GM12873 (cell line): Measurements from ENCODE around the gene ANO8.

Experiments
- TF ChIP-seq, protein P1 (sequence below): IDR thresholded peaks from 2 replicates; pipeline ENCODE4 v1.5.1; 2012; ENCODE audit warnings: low read depth, mild to moderate bottlenecking, moderate library complexity, low read length, control low read depth; ENCODE audit not compliant: insufficient read depth; ENCODE audit errors: missing control alignments

Gene ANO8

DNA sequence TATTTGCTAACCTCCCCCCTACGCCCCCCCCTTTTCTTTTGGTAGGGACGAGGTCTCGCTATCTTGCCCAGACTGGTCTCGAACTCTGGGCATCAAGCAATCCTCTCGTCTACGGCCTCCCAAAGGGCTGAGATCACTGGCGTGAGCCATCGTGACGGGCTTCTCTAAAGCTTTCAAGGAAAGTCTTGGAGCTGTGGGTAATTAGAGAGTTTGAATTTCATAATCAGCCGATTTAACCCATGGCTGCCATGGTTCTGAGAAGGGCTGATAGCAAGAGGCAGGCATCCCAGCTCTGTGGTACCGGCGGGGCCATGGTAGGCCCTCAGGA is 30.8 kb downstream of the ANO8 start:
- TF ChIP-seq, protein P1, sequence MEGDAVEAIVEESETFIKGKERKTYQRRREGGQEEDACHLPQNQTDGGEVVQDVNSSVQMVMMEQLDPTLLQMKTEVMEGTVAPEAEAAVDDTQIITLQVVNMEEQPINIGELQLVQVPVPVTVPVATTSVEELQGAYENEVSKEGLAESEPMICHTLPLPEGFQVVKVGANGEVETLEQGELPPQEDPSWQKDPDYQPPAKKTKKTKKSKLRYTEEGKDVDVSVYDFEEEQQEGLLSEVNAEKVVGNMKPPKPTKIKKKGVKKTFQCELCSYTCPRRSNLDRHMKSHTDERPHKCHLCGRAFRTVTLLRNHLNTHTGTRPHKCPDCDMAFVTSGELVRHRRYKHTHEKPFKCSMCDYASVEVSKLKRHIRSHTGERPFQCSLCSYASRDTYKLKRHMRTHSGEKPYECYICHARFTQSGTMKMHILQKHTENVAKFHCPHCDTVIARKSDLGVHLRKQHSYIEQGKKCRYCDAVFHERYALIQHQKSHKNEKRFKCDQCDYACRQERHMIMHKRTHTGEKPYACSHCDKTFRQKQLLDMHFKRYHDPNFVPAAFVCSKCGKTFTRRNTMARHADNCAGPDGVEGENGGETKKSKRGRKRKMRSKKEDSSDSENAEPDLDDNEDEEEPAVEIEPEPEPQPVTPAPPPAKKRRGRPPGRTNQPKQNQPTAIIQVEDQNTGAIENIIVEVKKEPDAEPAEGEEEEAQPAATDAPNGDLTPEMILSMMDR: no peak

DNA sequence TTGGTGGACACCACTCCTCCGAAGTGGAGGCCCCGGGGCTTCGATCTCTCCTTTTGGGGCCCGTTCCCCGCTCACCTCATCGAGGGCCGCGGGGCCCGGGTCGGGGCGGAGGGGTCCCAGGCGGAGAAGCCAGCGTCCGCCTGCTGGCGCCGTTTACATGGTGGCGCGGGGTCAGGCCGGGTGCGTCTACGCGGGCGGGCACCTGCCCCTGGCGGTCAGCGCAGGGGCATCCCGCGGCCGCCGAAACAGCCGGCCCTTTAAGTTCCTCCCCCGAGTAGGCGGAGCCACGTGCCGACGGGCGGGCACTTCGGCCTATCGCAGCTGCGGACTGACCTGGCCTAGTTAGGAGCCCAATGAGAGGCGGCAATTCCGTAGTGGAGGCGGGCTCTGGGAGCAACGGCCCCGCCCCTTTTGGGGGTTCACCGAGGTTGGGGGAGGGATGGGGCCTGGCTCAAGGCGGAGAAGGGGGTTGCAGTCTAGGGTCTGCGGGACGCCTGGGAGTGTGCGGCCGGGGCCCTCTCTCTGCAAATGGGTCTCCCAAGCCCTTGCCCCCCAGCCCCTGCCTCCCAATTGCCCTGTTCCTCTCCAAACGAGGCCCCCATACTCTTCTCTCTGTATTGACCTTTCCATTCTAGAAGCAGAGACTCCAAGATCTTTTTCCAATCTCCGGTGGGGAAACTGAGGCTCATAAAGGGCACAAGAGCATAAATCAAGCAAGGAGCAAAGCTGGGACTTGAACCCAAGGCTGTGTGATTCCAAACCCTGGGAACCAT is 31.3 kb downstream of the ANO8 start, which contains the start of gene ABHD8:
TSS of gene ABHD8 (minus strand) at position 259 of the 773 bp plus-strand sequence. CDS start 1,809 bp downstream, outside the sequence.
- TF ChIP-seq, protein P1: peak; percentile 46

GRCh38 chr19:17302391-17303166 is 32.1 kb downstream of the ANO8 start:
- TF ChIP-seq, protein P1: no peak

DNA sequence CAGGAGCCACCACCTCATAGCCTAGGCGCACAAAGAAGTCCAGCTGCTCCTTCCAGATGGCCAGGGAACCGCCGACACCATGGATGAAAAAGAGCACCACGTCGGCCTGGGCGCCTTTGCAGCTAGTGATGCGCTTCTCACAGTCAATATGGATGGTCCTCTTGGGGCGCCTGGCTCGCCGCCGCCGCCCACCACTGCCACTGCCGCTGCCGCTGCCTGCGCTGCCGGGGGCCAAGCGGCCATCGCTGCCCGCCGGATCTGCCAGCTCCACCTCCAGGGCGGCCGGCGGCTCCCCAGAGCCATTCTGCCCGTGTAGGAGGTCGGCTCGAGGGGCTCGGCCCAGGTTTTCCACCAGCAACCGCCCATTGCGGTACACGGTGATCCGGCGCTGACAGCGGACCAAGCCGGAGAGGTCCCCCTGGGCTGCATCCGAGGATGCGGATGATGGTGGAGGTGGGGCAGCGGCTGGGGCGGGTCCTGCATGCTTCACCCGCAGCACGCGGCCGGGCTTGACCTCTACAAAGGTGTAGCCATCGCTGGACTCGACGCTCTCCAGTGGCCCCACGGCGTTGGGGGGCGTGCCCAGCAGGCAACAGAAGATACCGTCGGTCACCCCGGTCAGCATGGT is 33.5 kb downstream of the ANO8 start:
- TF ChIP-seq, protein P1: no peak

- TF ChIP-seq, protein P1: no peak
Measured at GRCh38 chr19:17296976-17297375, 37.7 kb downstream of the ANO8 start.

DNA sequence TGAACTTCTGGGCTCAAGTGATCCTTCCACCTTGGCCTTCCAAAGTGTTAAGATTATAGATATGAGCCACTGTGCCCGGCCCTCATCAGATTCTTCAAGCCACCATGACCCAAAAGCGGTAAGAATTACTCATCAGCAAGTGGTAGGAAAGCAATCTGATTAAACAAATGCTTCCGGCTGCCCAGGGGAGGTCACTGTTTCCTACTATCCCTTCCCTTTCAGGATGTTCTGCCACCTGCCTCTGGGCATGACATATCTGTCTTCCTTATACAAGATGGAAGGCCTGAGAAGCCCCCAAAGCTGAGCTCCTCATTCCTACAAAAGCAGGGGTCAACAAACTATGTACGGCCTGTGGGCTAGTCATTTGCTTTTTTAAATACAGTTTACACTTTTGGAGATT is 38.4 kb downstream of the ANO8 start:
- TF ChIP-seq, protein P1: no peak
